CD4-positive, alpha-beta T cell (primary cell): ENCODE results near the gene MAU2. TPM values are rescaled to one million over a fixed set of nuclear protein-coding genes. Genes with fewer than 3 reads are reported as not detected.
A peak's percentile ranks its signal among the peaks of the same experiment; 100 is the strongest.

Experiments used
- ATAC-seq: fragments of 200-7000 bp; cut with Tn5 transposase; one replicate; pipeline ENCODE4 v1.10.0; 2022; ENCODE audit warnings: mild to moderate bottlenecking; ENCODE audit not compliant: poor library complexity
- CTCF ChIA-PET: fragments of 350-600 bp; sonication (Branson Sonifier 250); formaldehyde crosslinking; loops from one replicate; lab custom pipeline; 2021; ENCODE audit warnings: antibody characterized with exemption, inconsistent platforms; lab: Charles Lee
- POLR2A ChIA-PET: fragments of 350-600 bp; sonication (Branson Sonifier 250); formaldehyde crosslinking; loops from one replicate; lab custom pipeline; 2021; ENCODE audit warnings: antibody characterized with exemption, inconsistent platforms; lab: Charles Lee
- DNase-seq, 14 experiments: peaks; one replicate each; pipeline ENCODE4 v3.0.0-alpha.2; 2013 to 2020; ENCODE audit warnings: mixed read lengths in 2 of 14
- H3K27ac ChIP-seq, 2 donors: one replicate each; pipeline versions ENCODE4 v1.5.1 to v1.7.0; 2013; ENCODE audit warnings: low read length in 2 of 2, low read depth in 1 of 2, mild to moderate bottlenecking in 1 of 2
- H3K27me3 ChIP-seq, 2 experiments: 1 replicate in 1 of 2; 2 replicates in 1 of 2; pipeline versions ENCODE4 v1.6.1 to v1.7.0; 2013; ENCODE audit warnings: low read length in 2 of 2, control low read depth in 1 of 2, mild to moderate bottlenecking in 1 of 2, moderate library complexity in 1 of 2; ENCODE audit not compliant: insufficient read depth in 2 of 2, control insufficient read depth in 1 of 2
- H3K36me3 ChIP-seq: one replicate; pipeline ENCODE4 v1.6.1; 2013; ENCODE audit warnings: low read length, control low read depth; ENCODE audit not compliant: insufficient read depth
- H3K4me1 ChIP-seq: one replicate; pipeline ENCODE4 v1.6.1; 2013; ENCODE audit warnings: low read length, control low read depth; ENCODE audit not compliant: insufficient read depth
- H3K4me3 ChIP-seq: one replicate; pipeline ENCODE4 v1.5.1; 2013; ENCODE audit warnings: mild to moderate bottlenecking, low read length, moderate library complexity
- H3K9me3 ChIP-seq, 2 experiments: 1 replicate in 1 of 2; 2 replicates in 1 of 2; pipeline versions ENCODE4 v1.6.1 to v1.7.0; 2013; ENCODE audit warnings: low read length in 2 of 2, mild to moderate bottlenecking in 2 of 2, control low read depth in 1 of 2, moderate library complexity in 1 of 2; ENCODE audit not compliant: control insufficient read depth in 1 of 2, insufficient read depth in 1 of 2
- H3K27ac Mint-ChIP-seq: one replicate; pipeline ENCODE4 v1.8.0; 2020; ENCODE audit warnings: mixed read lengths
- H3K27me3 Mint-ChIP-seq: one replicate; pipeline ENCODE4 v1.8.0; 2021; ENCODE audit warnings: mixed read lengths
- H3K36me3 Mint-ChIP-seq: one replicate; pipeline ENCODE4 v1.8.0; 2021; ENCODE audit warnings: low read depth, mixed read lengths
- H3K4me1 Mint-ChIP-seq: one replicate; pipeline ENCODE4 v1.8.0; 2021; ENCODE audit warnings: low read depth, mixed read lengths
- H3K4me3 Mint-ChIP-seq: one replicate; pipeline ENCODE4 v1.8.0; 2020; ENCODE audit warnings: mild to moderate bottlenecking, mixed read lengths
- H3K9me3 Mint-ChIP-seq: one replicate; pipeline ENCODE4 v1.8.0; 2020; ENCODE audit warnings: mixed read lengths
- intact Hi-C, 2 experiments: fragments of 100-400 bp; cut with DNase I in 1 of 2; cut with micrococcal nuclease in 1 of 2; formaldehyde crosslinking; loops; one replicate each; pipeline versions ENCODE4 v1.15.1 to v1.9.0; 2023 to 2025; cut with DNase I, micrococcal nuclease
- total RNA-seq, 174 experiments: library from RNA in 2 of 174; stranded (reverse) in 2 of 174; gene quantifications; one replicate each; pipeline ENCODE4 v1.2.3 and lab custom pipeline; 2021 to 2026
- TF ChIP-seq, protein P1 (sequence below): fragments of 200-600 bp; IDR thresholded peaks from one replicate; pipeline ENCODE4 v1.8.0; 2022; ENCODE audit warnings: antibody characterized with exemption, mild to moderate bottlenecking

The MAU2 gene
- total RNA-seq, 2 experiments from 2014 or later = 132 to 133 TPM

DNA sequence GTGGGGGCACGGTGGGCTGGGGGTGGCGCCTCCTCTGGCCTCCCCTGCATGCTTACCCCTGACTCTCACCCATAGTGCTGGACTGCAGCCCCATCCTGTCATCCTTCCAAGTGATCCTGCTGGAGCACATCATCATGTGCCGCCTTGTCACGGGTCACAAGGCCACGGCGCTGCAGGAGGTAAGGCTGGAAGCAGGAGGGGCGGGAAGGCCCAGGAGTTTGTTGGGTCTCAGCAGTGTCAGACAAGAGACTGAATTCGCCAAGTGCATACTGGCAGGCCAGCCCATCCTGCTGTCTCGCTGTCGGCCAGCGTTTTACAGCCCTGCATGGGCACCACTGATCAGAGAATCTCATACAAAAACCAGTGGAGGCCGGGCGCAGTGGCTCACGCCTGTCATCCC lies 23.1 kb downstream of the MAU2 start:
- H3K9me3 ChIP-seq = no peaks in the 10 kb centered on the region
- no peak overlapping the region for H3K4me3 ChIP-seq
- H3K27ac ChIP-seq = no peak overlapping the region
- Mint-ChIP-seq H3K27me3 (no peaks in the 10 kb centered on the region), H3K27ac (no peak overlapping the region), H3K4me1 (no peaks in the 10 kb centered on the region), H3K36me3 (peaks cover 68% of the 10 kb centered on the region), H3K4me3 (no peak overlapping the region), H3K9me3 (no peaks in the 10 kb centered on the region)
- DNase-seq = no peak
- H3K4me1 ChIP-seq = no peaks in the 10 kb centered on the region
- H3K36me3 ChIP-seq = peaks cover 88% of the 10 kb centered on the region
- POLR2A ChIA-PET = interaction anchor here (1.1 kb wide), 1 partner anchor 21 kb away, joined by 3 read pairs; no protein-coding TSS in a partner anchor
- no peak for ATAC-seq
- CTCF ChIA-PET = no interaction called here
- H3K27me3 ChIP-seq = no peaks in the 10 kb centered on the region
- TF ChIP-seq, protein P1, sequence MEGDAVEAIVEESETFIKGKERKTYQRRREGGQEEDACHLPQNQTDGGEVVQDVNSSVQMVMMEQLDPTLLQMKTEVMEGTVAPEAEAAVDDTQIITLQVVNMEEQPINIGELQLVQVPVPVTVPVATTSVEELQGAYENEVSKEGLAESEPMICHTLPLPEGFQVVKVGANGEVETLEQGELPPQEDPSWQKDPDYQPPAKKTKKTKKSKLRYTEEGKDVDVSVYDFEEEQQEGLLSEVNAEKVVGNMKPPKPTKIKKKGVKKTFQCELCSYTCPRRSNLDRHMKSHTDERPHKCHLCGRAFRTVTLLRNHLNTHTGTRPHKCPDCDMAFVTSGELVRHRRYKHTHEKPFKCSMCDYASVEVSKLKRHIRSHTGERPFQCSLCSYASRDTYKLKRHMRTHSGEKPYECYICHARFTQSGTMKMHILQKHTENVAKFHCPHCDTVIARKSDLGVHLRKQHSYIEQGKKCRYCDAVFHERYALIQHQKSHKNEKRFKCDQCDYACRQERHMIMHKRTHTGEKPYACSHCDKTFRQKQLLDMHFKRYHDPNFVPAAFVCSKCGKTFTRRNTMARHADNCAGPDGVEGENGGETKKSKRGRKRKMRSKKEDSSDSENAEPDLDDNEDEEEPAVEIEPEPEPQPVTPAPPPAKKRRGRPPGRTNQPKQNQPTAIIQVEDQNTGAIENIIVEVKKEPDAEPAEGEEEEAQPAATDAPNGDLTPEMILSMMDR = no peak
- intact Hi-C loops = no loop called here

- no peak overlapping the region for H3K4me3 ChIP-seq
- H3K4me1 ChIP-seq = no peaks in the 10 kb centered on the region
- H3K27me3 Mint-ChIP-seq = no peaks in the 10 kb centered on the region
- no peak overlapping the region for H3K27ac ChIP-seq
- H3K9me3 Mint-ChIP-seq = no peaks in the 10 kb centered on the region
- POLR2A ChIA-PET = no interaction called here
- peaks cover 92% of the 10 kb centered on the region for H3K36me3 ChIP-seq
- peaks cover 80% of the 10 kb centered on the region for H3K36me3 Mint-ChIP-seq
- intact Hi-C loops = no loop called here
- no peak overlapping the region for H3K4me3 Mint-ChIP-seq
- no peak overlapping the region for H3K27ac Mint-ChIP-seq
- H3K27me3 ChIP-seq = no peaks in the 10 kb centered on the region
- peak in 1 of 14 experiments; percentile 12 for DNase-seq
- no peaks in the 10 kb centered on the region for H3K4me1 Mint-ChIP-seq
- no peak for ATAC-seq
- no peaks in the 10 kb centered on the region for H3K9me3 ChIP-seq
- TF ChIP-seq, protein P1 = no peak
- CTCF ChIA-PET = no interaction called here
Measured at GRCh38 chr19:19345232-19345631, 24.6 kb downstream of the MAU2 start.

DNA sequence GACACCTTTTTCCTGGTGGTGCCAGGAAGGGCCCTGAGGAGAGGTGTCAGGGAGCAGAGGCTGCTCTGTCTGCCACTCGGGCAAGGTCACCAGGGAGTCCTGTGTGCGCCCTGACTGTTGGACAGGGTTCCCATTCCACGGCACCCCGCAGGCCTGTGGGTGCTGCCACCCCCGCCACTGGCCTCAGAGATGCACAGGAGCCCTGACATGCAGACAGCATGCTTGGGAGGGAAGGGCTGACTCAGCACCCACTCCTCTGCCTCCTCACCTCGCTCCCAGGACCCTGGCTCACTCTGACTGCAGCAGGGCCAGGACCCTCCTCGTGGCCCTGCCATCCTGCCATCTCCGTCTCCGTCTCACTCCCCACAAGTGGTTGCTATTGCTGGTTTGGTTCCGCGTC lies 25.3 kb downstream of the MAU2 start:
- intact Hi-C loops = no loop called here
- H3K9me3 ChIP-seq = no peaks in the 10 kb centered on the region
- H3K4me1 ChIP-seq = no peaks in the 10 kb centered on the region
- no peaks in the 10 kb centered on the region for H3K27me3 Mint-ChIP-seq
- H3K36me3 ChIP-seq = peaks cover 86% of the 10 kb centered on the region
- peaks cover 78% of the 10 kb centered on the region for H3K36me3 Mint-ChIP-seq
- ATAC-seq (no peak), DNase-seq (no peak)
- no peak overlapping the region for H3K4me3 ChIP-seq
- ChIA-PET CTCF (no interaction called here), POLR2A (no interaction called here)
- H3K4me3 Mint-ChIP-seq = no peak overlapping the region
- no peak overlapping the region for H3K27ac ChIP-seq
- no peak overlapping the region for H3K27ac Mint-ChIP-seq
- H3K4me1 Mint-ChIP-seq = no peaks in the 10 kb centered on the region
- TF ChIP-seq, protein P1 = no peak
- no peaks in the 10 kb centered on the region for H3K9me3 Mint-ChIP-seq
- H3K27me3 ChIP-seq = no peaks in the 10 kb centered on the region
